Measurements from ENCODE around the gene DOCK1. TPM values are rescaled to one million over a fixed set of nuclear protein-coding genes. Genes with fewer than 3 reads are reported as not detected.

The DOCK1 gene
- total RNA-seq, 1 experiment from 2014 or later: not detected

DNA sequence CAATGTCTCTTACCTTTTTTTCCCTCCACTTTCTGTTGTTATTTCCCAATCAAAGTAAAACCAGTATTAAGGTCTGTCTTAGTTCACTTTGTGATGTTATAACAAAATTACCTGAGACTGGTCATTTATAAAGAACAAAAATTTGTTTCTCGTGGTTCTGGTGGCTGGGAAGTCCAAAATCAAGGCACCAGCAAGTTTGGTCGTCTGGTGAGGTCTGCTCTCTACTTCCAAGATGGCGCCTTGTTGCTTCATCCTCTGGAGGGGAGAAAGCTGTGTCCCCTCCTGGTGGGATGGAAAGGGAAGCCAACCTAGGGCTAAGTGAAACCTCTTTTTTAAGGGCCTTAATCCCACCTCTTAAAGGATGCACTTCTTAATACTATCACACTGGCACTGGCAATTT, 313.4 kb downstream of the DOCK1 start:
- Histone ChIP-seq H3K27ac (ENCODE audit: low read length) (no peak overlapping the region), H3K4me3 (ENCODE audit: low read length) (no peak overlapping the region), H3K27me3 (ENCODE audit: low read length) (no peaks in the 10 kb centered on the region), H3K36me3 (ENCODE audit: insufficient read depth, low read length) (no peaks in the 10 kb centered on the region), H4K20me1 (ENCODE audit: insufficient read depth, low read depth, low read length) (no peaks in the 10 kb centered on the region), H3K79me2 (ENCODE audit: low read length) (no peaks in the 10 kb centered on the region), H3K9ac (ENCODE audit: low read length) (no peak overlapping the region), H3K4me2 (ENCODE audit: low read depth, low read length, poor library complexity, severe bottlenecking) (no peak overlapping the region), H2AFZ (ENCODE audit: low read length) (no peak overlapping the region), H3K9me2 (replicated peaks; ENCODE audit: insufficient read depth, low read length) (no peaks in the 10 kb centered on the region), H3K9me3 (ENCODE audit: low read length) (no peaks in the 10 kb centered on the region), H3K4me1 (ENCODE audit: low read length) (no peaks in the 10 kb centered on the region)
- no peak for DNase-seq

DNA sequence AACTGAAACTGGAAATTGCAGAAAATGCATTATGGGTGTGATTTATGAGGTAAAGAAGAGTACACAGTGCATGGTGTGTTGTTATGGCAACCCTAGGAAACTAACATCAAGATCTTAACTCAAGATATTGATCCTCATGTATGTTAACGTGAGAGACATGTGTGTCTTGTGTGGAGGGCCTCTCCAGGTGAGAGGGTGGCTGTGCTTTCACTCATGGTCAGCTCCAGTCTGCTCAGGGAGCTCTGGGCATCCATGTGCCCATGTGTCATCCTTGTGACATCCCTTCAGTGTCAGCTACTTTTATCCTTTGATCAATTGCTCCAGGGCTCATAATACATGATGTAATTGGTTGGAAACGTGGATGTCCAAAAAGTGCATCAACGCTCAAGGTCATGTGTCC, 316.1 kb downstream of the DOCK1 start:
- Histone ChIP-seq H3K9me3 (ENCODE audit: low read length) (no peaks in the 10 kb centered on the region), H3K9ac (ENCODE audit: low read length) (no peak overlapping the region), H4K20me1 (ENCODE audit: insufficient read depth, low read depth, low read length) (no peaks in the 10 kb centered on the region), H3K27me3 (ENCODE audit: low read length) (no peaks in the 10 kb centered on the region), H3K4me1 (ENCODE audit: low read length) (no peaks in the 10 kb centered on the region), H3K79me2 (ENCODE audit: low read length) (no peaks in the 10 kb centered on the region), H3K4me2 (ENCODE audit: low read depth, low read length, poor library complexity, severe bottlenecking) (no peak overlapping the region), H3K9me2 (replicated peaks; ENCODE audit: insufficient read depth, low read length) (0 out of 2 replicates have a peak, but pooled peaks cover 2% of the 10 kb centered on the region), H2AFZ (ENCODE audit: low read length) (no peak overlapping the region), H3K36me3 (ENCODE audit: insufficient read depth, low read length) (no peaks in the 10 kb centered on the region), H3K27ac (ENCODE audit: low read length) (no peak overlapping the region), H3K4me3 (ENCODE audit: low read length) (no peak overlapping the region)
- DNase-seq: no peak

DNA sequence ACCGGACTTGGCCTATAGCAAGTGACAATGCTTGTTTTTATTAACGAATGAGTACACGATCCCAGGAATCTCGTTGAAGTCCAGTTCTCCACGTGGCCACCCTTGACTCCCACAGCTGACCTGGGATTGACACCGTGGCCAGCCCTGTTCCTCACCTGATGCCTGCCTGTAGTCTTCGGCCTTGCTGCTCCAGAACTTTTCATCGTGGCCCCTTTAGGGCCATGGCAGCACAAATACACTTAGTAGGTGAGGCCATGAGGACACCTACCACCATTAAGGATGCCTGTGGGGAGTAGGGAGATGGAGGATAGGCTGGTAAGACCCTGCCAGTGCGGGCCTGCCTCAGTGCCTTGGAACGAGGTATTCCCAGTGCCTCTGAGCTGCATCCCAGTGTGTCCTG, 321.8 kb downstream of the DOCK1 start:
- no peaks in the 10 kb centered on the region for H4K20me1 ChIP-seq (ENCODE audit: insufficient read depth, low read depth, low read length)
- no peaks in the 10 kb centered on the region for H3K36me3 ChIP-seq (ENCODE audit: insufficient read depth, low read length)
- H3K9me3 ChIP-seq (ENCODE audit: low read length): no peaks in the 10 kb centered on the region
- H3K4me2 ChIP-seq (ENCODE audit: low read depth, low read length, poor library complexity, severe bottlenecking): no peak overlapping the region
- no peak overlapping the region for H3K4me3 ChIP-seq (ENCODE audit: low read length)
- DNase-seq: no peak
- H3K79me2 ChIP-seq (ENCODE audit: low read length): no peaks in the 10 kb centered on the region
- 0 out of 2 replicates have a peak, but pooled peaks cover 2% of the 10 kb centered on the region for H3K9me2 ChIP-seq (replicated peaks; ENCODE audit: insufficient read depth, low read length)
- no peak overlapping the region for H3K9ac ChIP-seq (ENCODE audit: low read length)
- H2AFZ ChIP-seq (ENCODE audit: low read length): no peak overlapping the region
- H3K27me3 ChIP-seq (ENCODE audit: low read length): no peaks in the 10 kb centered on the region
- H3K27ac ChIP-seq (ENCODE audit: low read length): no peak overlapping the region
- no peaks in the 10 kb centered on the region for H3K4me1 ChIP-seq (ENCODE audit: low read length)

DNA sequence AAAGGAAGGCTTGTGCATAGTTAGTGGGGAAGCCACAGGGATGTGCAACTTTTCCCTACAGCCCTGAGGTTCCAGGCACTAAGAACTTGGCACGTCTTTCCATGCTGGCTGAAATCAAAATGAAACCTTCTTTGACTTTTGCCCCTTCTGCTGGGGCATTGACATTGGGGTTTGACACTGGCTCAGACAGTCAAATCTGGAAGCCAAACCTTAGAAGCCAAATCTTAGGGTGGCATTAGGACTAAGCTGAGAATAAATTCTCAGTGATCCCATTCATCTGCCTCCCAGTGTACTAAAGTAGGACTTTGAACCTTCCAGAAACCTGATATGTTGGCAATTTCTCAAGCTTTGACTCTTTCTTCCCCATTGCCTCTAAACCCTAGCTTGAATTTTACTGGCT, 322.4 kb downstream of the DOCK1 start:
- H3K79me2 ChIP-seq (ENCODE audit: low read length): no peaks in the 10 kb centered on the region
- 0 out of 2 replicates have a peak, but pooled peaks cover 2% of the 10 kb centered on the region for H3K9me2 ChIP-seq (replicated peaks; ENCODE audit: insufficient read depth, low read length)
- no peaks in the 10 kb centered on the region for H3K36me3 ChIP-seq (ENCODE audit: insufficient read depth, low read length)
- H3K4me2 ChIP-seq (ENCODE audit: low read depth, low read length, poor library complexity, severe bottlenecking): no peak overlapping the region
- H2AFZ ChIP-seq (ENCODE audit: low read length): no peak overlapping the region
- no peaks in the 10 kb centered on the region for H3K4me1 ChIP-seq (ENCODE audit: low read length)
- H3K9ac ChIP-seq (ENCODE audit: low read length): no peak overlapping the region
- H3K27me3 ChIP-seq (ENCODE audit: low read length): no peaks in the 10 kb centered on the region
- no peaks in the 10 kb centered on the region for H3K9me3 ChIP-seq (ENCODE audit: low read length)
- no peaks in the 10 kb centered on the region for H4K20me1 ChIP-seq (ENCODE audit: insufficient read depth, low read depth, low read length)
- DNase-seq: no peak
- no peak overlapping the region for H3K4me3 ChIP-seq (ENCODE audit: low read length)
- H3K27ac ChIP-seq (ENCODE audit: low read length): no peak overlapping the region

DNA sequence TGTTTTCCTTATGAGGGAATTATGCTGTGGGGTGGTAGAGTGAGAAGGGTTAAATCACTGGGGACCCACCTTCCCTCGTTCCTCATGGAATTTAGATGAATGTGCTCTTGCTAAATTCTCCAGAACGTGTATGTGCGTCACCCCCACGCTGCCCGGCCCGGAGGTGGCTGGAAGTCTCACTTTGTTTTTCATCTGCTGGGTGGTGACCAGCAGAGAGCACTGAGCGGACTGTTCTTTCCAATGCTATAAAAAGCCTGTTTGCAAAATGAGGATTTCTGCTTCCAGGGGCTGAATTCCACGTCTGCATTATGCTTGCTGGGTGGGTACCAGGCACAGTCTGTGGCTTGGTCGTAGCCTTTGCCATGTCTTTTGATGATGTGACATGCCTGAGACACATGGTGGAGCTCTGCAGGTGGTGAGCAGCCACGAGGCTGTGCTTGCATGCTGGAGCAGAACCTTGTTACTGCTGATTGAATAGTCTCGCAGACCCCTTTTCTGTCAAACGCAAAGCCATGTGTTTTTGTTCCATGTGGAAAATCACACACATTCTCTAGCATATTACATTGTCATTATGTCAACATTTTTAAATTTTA, 323.1 kb downstream of the DOCK1 start:
- no peak for DNase-seq
- Histone ChIP-seq H3K9me3 (ENCODE audit: low read length) (no peaks in the 10 kb centered on the region), H3K9me2 (replicated peaks; ENCODE audit: insufficient read depth, low read length) (0 out of 2 replicates have a peak, but pooled peaks cover 2% of the 10 kb centered on the region), H3K4me3 (ENCODE audit: low read length) (no peak overlapping the region), H3K27me3 (ENCODE audit: low read length) (no peaks in the 10 kb centered on the region), H3K79me2 (ENCODE audit: low read length) (no peaks in the 10 kb centered on the region), H3K4me1 (ENCODE audit: low read length) (no peaks in the 10 kb centered on the region), H2AFZ (ENCODE audit: low read length) (no peak overlapping the region), H3K9ac (ENCODE audit: low read length) (no peak overlapping the region), H4K20me1 (ENCODE audit: insufficient read depth, low read depth, low read length) (no peaks in the 10 kb centered on the region), H3K4me2 (ENCODE audit: low read depth, low read length, poor library complexity, severe bottlenecking) (no peak overlapping the region), H3K27ac (ENCODE audit: low read length) (no peak overlapping the region), H3K36me3 (ENCODE audit: insufficient read depth, low read length) (no peaks in the 10 kb centered on the region)

DNA sequence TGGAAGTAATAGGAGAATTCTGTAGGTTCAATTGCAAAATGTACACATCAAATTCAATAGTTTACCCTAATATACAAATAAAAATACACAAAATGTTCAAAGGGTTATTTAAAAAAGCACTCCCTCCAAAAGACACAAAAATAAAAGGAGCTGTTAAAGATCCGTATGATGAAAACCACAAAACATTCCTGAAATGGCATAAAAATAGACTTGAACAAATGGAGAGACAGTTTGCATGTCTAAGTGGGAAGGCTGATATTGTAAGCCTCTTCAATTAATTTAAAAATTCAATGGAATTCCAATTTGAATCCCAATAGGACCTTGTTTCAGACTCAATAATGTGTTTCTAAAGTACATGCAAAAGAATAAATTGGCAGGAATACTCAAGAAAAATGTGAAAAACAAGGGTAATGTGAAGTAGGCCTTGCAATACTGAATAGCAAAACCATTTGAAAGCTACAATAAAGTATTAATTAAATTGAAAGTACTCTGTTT, 329.1 kb downstream of the DOCK1 start:
- H3K36me3 ChIP-seq (ENCODE audit: insufficient read depth, low read length): no peaks in the 10 kb centered on the region
- H3K27ac ChIP-seq (ENCODE audit: low read length): no peak overlapping the region
- no peaks in the 10 kb centered on the region for H3K4me1 ChIP-seq (ENCODE audit: low read length)
- no peaks in the 10 kb centered on the region for H3K9me2 ChIP-seq (replicated peaks; ENCODE audit: insufficient read depth, low read length)
- DNase-seq: no peak
- H3K9ac ChIP-seq (ENCODE audit: low read length): no peak overlapping the region
- no peaks in the 10 kb centered on the region for H3K27me3 ChIP-seq (ENCODE audit: low read length)
- no peaks in the 10 kb centered on the region for H3K9me3 ChIP-seq (ENCODE audit: low read length)
- H3K79me2 ChIP-seq (ENCODE audit: low read length): no peaks in the 10 kb centered on the region
- H4K20me1 ChIP-seq (ENCODE audit: insufficient read depth, low read depth, low read length): no peaks in the 10 kb centered on the region
- no peak overlapping the region for H3K4me3 ChIP-seq (ENCODE audit: low read length)
- H3K4me2 ChIP-seq (ENCODE audit: low read depth, low read length, poor library complexity, severe bottlenecking): no peak overlapping the region
- no peak overlapping the region for H2AFZ ChIP-seq (ENCODE audit: low read length)

DNA sequence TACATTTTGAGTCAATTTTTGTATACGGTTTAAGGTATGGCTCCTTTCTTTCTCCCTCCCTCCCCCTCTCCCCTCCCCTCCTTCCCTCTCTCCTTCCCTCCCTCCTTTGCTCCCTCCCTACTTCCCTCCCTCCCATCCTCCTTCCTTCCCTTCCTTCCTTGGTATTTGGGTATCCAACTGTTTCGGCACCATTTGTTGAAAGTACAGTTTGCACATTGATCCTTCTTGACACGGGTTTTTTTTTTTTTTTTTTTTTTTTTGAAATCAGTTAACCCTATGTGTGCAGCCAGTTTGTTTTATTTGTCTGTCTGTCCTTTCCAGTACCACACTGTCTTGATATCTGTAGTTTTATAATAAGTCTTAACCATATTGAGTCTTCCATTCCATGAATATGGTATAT, 331.0 kb downstream of the DOCK1 start:
- H3K27me3 ChIP-seq (ENCODE audit: low read length): no peaks in the 10 kb centered on the region
- no peak overlapping the region for H3K4me3 ChIP-seq (ENCODE audit: low read length)
- no peaks in the 10 kb centered on the region for H3K9me3 ChIP-seq (ENCODE audit: low read length)
- H2AFZ ChIP-seq (ENCODE audit: low read length): no peak overlapping the region
- no peaks in the 10 kb centered on the region for H3K36me3 ChIP-seq (ENCODE audit: insufficient read depth, low read length)
- no peak for DNase-seq
- H3K9me2 ChIP-seq (replicated peaks; ENCODE audit: insufficient read depth, low read length): no peaks in the 10 kb centered on the region
- H3K4me1 ChIP-seq (ENCODE audit: low read length): no peaks in the 10 kb centered on the region
- no peaks in the 10 kb centered on the region for H4K20me1 ChIP-seq (ENCODE audit: insufficient read depth, low read depth, low read length)
- H3K27ac ChIP-seq (ENCODE audit: low read length): no peak overlapping the region
- H3K9ac ChIP-seq (ENCODE audit: low read length): no peak overlapping the region
- H3K79me2 ChIP-seq (ENCODE audit: low read length): no peaks in the 10 kb centered on the region
- no peak overlapping the region for H3K4me2 ChIP-seq (ENCODE audit: low read depth, low read length, poor library complexity, severe bottlenecking)

DNA sequence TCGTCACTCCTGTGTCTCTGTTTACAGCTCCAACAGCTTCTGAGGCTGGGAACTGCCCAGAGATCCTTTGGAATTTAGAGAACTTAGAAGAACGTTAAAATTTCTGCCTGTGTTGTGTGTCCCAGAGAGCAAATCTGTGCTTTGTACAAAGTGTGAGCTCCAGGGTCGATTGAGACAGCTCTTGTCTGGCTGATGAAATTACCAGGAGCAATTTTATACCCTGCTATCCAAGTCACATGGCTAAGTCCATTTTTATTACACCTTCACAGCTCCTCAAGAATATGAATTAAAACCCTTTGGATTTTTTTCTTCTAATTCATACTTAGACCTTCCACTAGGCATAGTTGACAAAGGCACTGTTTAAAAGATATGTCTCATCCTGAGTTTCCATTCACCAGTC, 337.7 kb downstream of the DOCK1 start:
- no peaks in the 10 kb centered on the region for H3K36me3 ChIP-seq (ENCODE audit: insufficient read depth, low read length)
- no peak overlapping the region for H3K27ac ChIP-seq (ENCODE audit: low read length)
- no peaks in the 10 kb centered on the region for H3K4me1 ChIP-seq (ENCODE audit: low read length)
- no peak overlapping the region for H3K9ac ChIP-seq (ENCODE audit: low read length)
- H3K79me2 ChIP-seq (ENCODE audit: low read length): no peaks in the 10 kb centered on the region
- no peaks in the 10 kb centered on the region for H3K9me3 ChIP-seq (ENCODE audit: low read length)
- no peaks in the 10 kb centered on the region for H4K20me1 ChIP-seq (ENCODE audit: insufficient read depth, low read depth, low read length)
- H3K9me2 ChIP-seq (replicated peaks; ENCODE audit: insufficient read depth, low read length): no peaks in the 10 kb centered on the region
- no peak for DNase-seq
- H2AFZ ChIP-seq (ENCODE audit: low read length): no peak overlapping the region
- H3K4me2 ChIP-seq (ENCODE audit: low read depth, low read length, poor library complexity, severe bottlenecking): no peak overlapping the region
- no peaks in the 10 kb centered on the region for H3K27me3 ChIP-seq (ENCODE audit: low read length)
- no peak overlapping the region for H3K4me3 ChIP-seq (ENCODE audit: low read length)

Data from Karpas-422 (cell line).